HUES48 (cell line): Measurements from ENCODE around the gene HCRTR2.
"Not testable (repeated sequence)": the region's sequence is repeated elsewhere in the genome, so short reads cannot be mapped to it uniquely, and the experiment has no call there.

Experiments used
- H3K27ac ChIP-seq: one replicate; pipeline ENCODE4 v1.7.0; 2013; ENCODE audit warnings: low read depth, low read length, inconsistent platforms
- H3K27me3 ChIP-seq: 2 replicates; pipeline ENCODE4 v1.6.1; 2013; ENCODE audit warnings: mild to moderate bottlenecking, low read length; ENCODE audit not compliant: control insufficient read depth, insufficient read depth
- H3K36me3 ChIP-seq: 2 replicates; pipeline ENCODE4 v1.6.1; 2013; ENCODE audit warnings: low read length; ENCODE audit not compliant: control insufficient read depth, insufficient read depth
- H3K4me1 ChIP-seq: 2 replicates; pipeline ENCODE4 v1.6.1; 2013; ENCODE audit warnings: mild to moderate bottlenecking, low read length; ENCODE audit not compliant: control insufficient read depth, insufficient read depth
- H3K4me3 ChIP-seq: 2 replicates; pipeline ENCODE4 v1.5.1; 2013; ENCODE audit warnings: mild to moderate bottlenecking, low read depth, low read length
- H3K9ac ChIP-seq: 2 replicates; pipeline ENCODE4 v1.6.1; 2013; ENCODE audit warnings: mild to moderate bottlenecking, low read depth, low read length, moderate library complexity
- H3K9me3 ChIP-seq: 2 replicates; pipeline ENCODE4 v1.6.1; 2013; ENCODE audit warnings: low read length; ENCODE audit not compliant: control insufficient read depth, insufficient read depth

Gene HCRTR2

DNA sequence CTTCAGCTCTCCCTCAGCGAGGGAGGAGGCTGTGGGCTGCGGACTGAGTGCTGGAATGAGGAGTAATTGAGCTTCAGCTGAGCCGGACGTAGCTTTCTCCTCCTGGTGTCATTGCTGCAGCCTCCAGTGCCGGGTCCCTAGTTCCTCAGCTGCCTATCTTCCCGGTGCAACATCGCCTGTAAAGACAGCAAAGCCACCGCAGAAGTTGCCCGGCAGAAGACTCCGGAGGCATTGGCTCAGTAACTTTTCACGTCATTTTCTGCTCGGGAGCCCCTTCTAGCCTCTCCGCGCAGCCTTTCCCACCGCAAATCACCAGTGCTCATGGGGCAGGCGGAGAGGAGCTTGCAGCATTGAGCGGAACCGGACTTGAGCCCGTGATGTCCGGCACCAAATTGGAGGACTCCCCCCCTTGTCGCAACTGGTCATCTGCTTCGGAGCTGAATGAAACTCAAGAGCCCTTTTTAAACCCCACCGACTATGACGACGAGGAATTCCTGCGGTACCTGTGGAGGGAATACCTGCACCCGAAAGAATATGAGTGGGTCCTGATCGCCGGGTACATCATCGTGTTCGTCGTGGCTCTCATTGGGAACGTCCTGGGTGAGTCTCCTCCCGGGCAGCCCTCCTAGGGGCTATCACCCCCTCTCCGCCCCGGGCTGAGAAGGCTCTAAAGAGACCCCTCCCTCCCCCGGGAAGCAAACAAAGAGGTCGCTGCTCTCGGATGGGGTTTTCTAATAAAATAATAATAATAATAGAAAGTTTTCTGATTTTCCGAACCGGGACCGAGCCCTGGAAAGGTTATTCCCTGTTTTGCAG lies at the start of gene HCRTR2:
Gene HCRTR2, plus strand, starts transcription at position 305 of the 816 bp plus-strand sequence. Its CDS starts 73 bp downstream, at position 378.
- Histone ChIP-seq H3K36me3 (no peaks in the 10 kb centered on the region), H3K27me3 (peaks cover 30% of the 10 kb centered on the region), H3K9me3 (no peaks in the 10 kb centered on the region), H3K9ac (no peak within 1 kb of the TSS), H3K27ac (no peak within 1 kb of the TSS), H3K4me3 (peak within 1 kb of the TSS; percentile 77), H3K4me1 (peaks cover 8% of the 10 kb centered on the region; the same call in 1 of the 2 replicates)

- Histone ChIP-seq H3K9ac (no peak overlapping the region), H3K9me3 (no peaks in the 10 kb centered on the region), H3K36me3 (no peaks in the 10 kb centered on the region), H3K4me1 (no peaks in the 10 kb centered on the region), H3K27ac (no peak overlapping the region), H3K27me3 (no peaks in the 10 kb centered on the region), H3K4me3 (no peak overlapping the region)
These were observed 43.5 kb upstream of the HCRTR2 start for GRCh38 chr6:55130806-55131324.

DNA sequence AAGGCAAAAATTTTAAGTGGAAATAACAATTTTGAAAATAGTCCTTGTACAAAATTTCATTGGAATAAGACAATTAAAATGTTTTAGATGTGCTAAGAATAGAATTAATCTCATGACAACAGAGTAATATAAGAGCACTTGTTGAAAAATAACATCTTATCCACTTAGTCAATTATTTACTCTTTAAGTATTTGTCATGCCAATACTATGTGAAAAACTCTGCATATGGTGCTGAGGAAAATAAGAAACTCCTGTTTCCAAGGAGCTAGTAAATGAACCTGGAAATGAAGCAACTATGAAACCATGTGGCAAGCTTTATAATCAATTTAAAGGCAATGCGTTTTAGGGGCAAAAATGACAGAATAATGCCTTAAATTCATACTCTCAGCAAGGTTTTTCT lies 42.7 kb upstream of the HCRTR2 start:
- Histone ChIP-seq H3K36me3 (no peaks in the 10 kb centered on the region), H3K27me3 (no peaks in the 10 kb centered on the region), H3K4me1 (no peaks in the 10 kb centered on the region), H3K9ac (no peak overlapping the region), H3K4me3 (no peak overlapping the region), H3K9me3 (no peaks in the 10 kb centered on the region), H3K27ac (no peak overlapping the region)

GRCh38 chr6:55136916-55137315 lies 37.4 kb upstream of the HCRTR2 start:
- no peak overlapping the region for H3K27ac ChIP-seq

DNA sequence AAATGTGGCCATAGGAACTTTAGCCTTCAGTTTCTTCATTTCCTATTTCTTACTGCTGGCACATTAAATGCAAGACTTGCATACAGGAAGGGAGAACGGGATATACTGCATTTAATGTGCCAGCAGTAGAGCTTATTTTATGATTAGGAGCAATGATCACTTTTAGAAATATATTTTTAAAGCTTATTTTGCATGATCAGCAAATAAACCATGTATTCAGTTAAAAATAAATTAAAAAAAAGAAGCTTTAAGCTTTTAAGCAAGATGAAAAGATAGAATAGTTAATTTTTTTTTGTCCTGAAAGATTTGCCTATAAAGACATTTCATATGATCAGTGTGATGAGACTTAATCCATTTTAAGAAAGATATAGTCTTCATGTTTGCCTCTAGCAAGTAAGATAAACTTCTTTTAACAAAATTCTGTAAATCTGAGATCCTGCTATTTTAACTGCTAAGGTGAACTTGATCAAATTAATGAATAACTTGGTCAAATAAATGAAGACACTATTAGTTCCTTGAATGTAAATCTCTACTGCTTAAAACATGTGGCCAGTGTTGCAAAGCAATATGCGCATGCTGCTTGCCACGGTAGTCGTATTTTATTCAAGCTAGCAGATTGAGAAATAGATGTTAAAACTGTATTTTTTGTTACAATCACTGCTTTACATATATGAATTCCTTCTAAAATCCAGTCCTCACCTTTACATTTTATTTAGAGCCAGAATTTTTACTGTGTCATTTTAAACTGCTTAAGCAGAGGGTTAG lies 36.2 kb upstream of the HCRTR2 start:
- Histone ChIP-seq H3K9ac (no peak overlapping the region), H3K27me3 (no peaks in the 10 kb centered on the region), H3K27ac (no peak overlapping the region), H3K4me1 (peaks cover 9% of the 10 kb centered on the region; the same call in 1 of the 2 replicates), H3K36me3 (no peaks in the 10 kb centered on the region), H3K4me3 (no peak overlapping the region), H3K9me3 (no peaks in the 10 kb centered on the region)

More at GRCh38 chr6:55136916-55137315, 37.4 kb upstream of the HCRTR2 start:
- Histone ChIP-seq H3K4me1 (peaks cover 9% of the 10 kb centered on the region; the same call in 1 of the 2 replicates), H3K36me3 (no peaks in the 10 kb centered on the region), H3K27me3 (no peaks in the 10 kb centered on the region), H3K9me3 (no peaks in the 10 kb centered on the region), H3K4me3 (no peak overlapping the region), H3K9ac (no peak overlapping the region)

- Histone ChIP-seq H3K9ac (no peak overlapping the region), H3K9me3 (no peaks in the 10 kb centered on the region), H3K4me1 (peaks cover 15% of the 10 kb centered on the region), H3K27me3 (no peaks in the 10 kb centered on the region), H3K4me3 (no peak overlapping the region), H3K36me3 (no peaks in the 10 kb centered on the region), H3K27ac (no peak overlapping the region)
These were observed 32.7 kb upstream of the HCRTR2 start for GRCh38 chr6:55141611-55142010.

DNA sequence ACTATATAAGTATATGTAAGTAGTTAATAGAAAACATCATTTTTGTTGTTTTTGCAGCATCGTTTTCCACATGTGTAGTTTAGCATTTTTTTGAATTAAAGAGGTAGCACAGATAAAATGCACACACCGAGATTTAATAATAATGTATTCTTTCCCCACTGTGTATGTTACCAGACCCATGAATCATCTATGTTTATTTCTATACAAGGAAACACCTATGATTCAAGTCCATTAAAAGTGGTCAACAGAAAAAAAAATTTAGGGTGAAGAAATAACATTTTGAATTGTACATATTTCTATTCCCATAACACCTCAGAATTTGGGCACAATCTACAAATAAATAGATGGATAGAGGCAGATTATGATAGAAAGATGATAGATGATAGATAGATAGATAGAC lies 31.7 kb upstream of the HCRTR2 start:
- Histone ChIP-seq H3K36me3 (no peaks in the 10 kb centered on the region), H3K27ac (no peak overlapping the region), H3K4me1 (peaks cover 15% of the 10 kb centered on the region), H3K27me3 (no peaks in the 10 kb centered on the region), H3K4me3 (no peak overlapping the region), H3K9ac (no peak overlapping the region), H3K9me3 (no peaks in the 10 kb centered on the region)

- Histone ChIP-seq H3K27me3 (no peaks in the 10 kb centered on the region), H3K9ac (no peak overlapping the region)
These were observed 21.0 kb upstream of the HCRTR2 start for GRCh38 chr6:55153284-55153683.

GRCh38 chr6:55158784-55159183 lies 15.5 kb upstream of the HCRTR2 start:
- H3K9ac ChIP-seq, H3K27me3 ChIP-seq: not testable (repeated sequence)

More at GRCh38 chr6:55153284-55153683, 21.0 kb upstream of the HCRTR2 start:
- no peak overlapping the region for H3K27ac ChIP-seq
- H3K9me3 ChIP-seq, result peaks cover 3% of the 10 kb centered on the region; the same call in 1 of the 2 replicates
- no peaks in the 10 kb centered on the region for H3K36me3 ChIP-seq
- H3K4me1 ChIP-seq, result no peaks in the 10 kb centered on the region
- no peak overlapping the region for H3K4me3 ChIP-seq

GRCh38 chr6:55167860-55168259 lies 6.5 kb upstream of the HCRTR2 start:
- Histone ChIP-seq H3K36me3 (no peaks in the 10 kb centered on the region), H3K4me3 (no peak overlapping the region), H3K9me3 (no peaks in the 10 kb centered on the region), H3K27me3 (no peaks in the 10 kb centered on the region), H3K27ac (no peak overlapping the region), H3K4me1 (no peaks in the 10 kb centered on the region), H3K9ac (no peak overlapping the region)

More at GRCh38 chr6:55158784-55159183, 15.5 kb upstream of the HCRTR2 start:
- not testable (repeated sequence) for H3K9me3 ChIP-seq, H3K4me3 ChIP-seq, H3K4me1 ChIP-seq, H3K36me3 ChIP-seq, H3K27ac ChIP-seq
